ENCODE data around the gene FSTL3. TPM values are rescaled to one million over a fixed set of nuclear protein-coding genes. Genes with fewer than 3 reads are reported as not detected.

The FSTL3 gene
- total and polyA plus RNA-seq, 2 of the 13 experiments (the other 11 are each of a cell fraction or from before 2014, with no cell fraction given): 13.5 to 15.6 TPM

DNA sequence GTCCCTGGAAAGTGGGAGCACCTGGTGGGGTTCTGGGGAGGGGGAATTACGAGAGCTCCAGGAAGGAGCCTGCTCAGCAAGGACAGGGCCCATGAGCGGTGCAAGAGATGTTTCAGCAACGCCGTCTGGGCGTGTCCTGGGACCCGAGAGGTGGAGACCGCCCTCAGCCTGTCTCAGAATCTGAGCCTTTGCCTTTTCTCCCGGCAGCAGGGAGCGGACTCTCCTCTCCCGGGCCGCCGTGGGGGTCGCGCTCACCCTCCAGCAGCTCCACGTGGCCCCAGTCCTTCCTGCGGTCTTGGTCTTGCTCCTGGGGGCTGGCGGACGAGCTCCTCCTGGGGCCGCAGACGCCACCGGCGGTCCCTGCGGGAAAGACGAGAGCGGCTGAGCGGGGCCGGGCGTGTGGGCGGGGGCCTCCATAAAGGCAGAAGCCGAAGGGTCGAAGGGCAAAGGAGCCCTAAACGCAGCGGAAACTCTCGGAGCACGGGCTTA is 43.6 kb upstream of the FSTL3 start (continued):
- TF ChIP-seq, protein P1, sequence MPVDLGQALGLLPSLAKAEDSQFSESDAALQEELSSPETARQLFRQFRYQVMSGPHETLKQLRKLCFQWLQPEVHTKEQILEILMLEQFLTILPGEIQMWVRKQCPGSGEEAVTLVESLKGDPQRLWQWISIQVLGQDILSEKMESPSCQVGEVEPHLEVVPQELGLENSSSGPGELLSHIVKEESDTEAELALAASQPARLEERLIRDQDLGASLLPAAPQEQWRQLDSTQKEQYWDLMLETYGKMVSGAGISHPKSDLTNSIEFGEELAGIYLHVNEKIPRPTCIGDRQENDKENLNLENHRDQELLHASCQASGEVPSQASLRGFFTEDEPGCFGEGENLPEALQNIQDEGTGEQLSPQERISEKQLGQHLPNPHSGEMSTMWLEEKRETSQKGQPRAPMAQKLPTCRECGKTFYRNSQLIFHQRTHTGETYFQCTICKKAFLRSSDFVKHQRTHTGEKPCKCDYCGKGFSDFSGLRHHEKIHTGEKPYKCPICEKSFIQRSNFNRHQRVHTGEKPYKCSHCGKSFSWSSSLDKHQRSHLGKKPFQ (CRISPR knock-in tag; IDR thresholded peaks at IDR 0.05; ENCODE audit: insufficient replicate concordance): no peak
- peak; percentile 60 for TF ChIP-seq IKZF4 (CRISPR knock-in tag; IDR thresholded peaks at IDR 0.05; ENCODE audit: borderline replicate concordance, low read depth, not compliant biosample characterization)
- peak in 1 of 2 experiments; percentile 77; a peak in 1 of 4 replicates for TF ChIP-seq HMGXB4 (CRISPR knock-in tag; IDR thresholded peaks at IDR 0.05; ENCODE audit: borderline replicate concordance in 1 of 2, low read depth in 1 of 2)
- TF ChIP-seq GRHL1 (CRISPR knock-in tag; conservative IDR thresholded peaks at IDR 0.05): no peak
- no peak for TF ChIP-seq ZNF17 (CRISPR knock-in tag; IDR thresholded peaks at IDR 0.05)
- TF ChIP-seq PAF1 (CRISPR knock-in tag; IDR thresholded peaks at IDR 0.05): no peak
- no peak for TF ChIP-seq TCF7 (IDR thresholded peaks at IDR 0.05; ENCODE audit: low read depth)
- no peak for TF ChIP-seq PHF5A (CRISPR knock-in tag; IDR thresholded peaks at IDR 0.05; ENCODE audit: low read depth, unreplicated experiment)
- TF ChIP-seq IRX3 (CRISPR knock-in tag; IDR thresholded peaks at IDR 0.05; ENCODE audit: borderline replicate concordance, low read depth): no peak
- no peak for TF ChIP-seq EHMT2 (IDR thresholded peaks at IDR 0.05; ENCODE audit: borderline replicate concordance, low read depth, low read length)
- TF ChIP-seq ZNF546 (CRISPR knock-in tag; conservative IDR thresholded peaks at IDR 0.05): no peak
- no peak for TF ChIP-seq RBM22 (optimal IDR thresholded peaks at IDR 0.05; ENCODE audit: low read length)
- TF ChIP-seq KLF16 (CRISPR knock-in tag; IDR thresholded peaks at IDR 0.05): 0 out of 4 replicates have a peak, but pooled peaks of 1 of the 2 experiments have one; percentile 15
- TF ChIP-seq MIXL1 (CRISPR knock-in tag; IDR thresholded peaks at IDR 0.05): no peak
- 0 out of 2 replicates have a peak, but pooled peaks have one; percentile 8 for TF ChIP-seq ZNF20 (CRISPR knock-in tag; IDR thresholded peaks at IDR 0.05)
- peak; percentile 93 for TF ChIP-seq ZNF781 (CRISPR knock-in tag; IDR thresholded peaks at IDR 0.05; ENCODE audit: borderline replicate concordance, not compliant biosample characterization)
- no peak for TF ChIP-seq ASH2L (IDR thresholded peaks at IDR 0.05; ENCODE audit: insufficient read length, low read depth, low read length)
- no peak for TF ChIP-seq ARHGAP35 (CRISPR knock-in tag; IDR thresholded peaks at IDR 0.05; ENCODE audit: borderline replicate concordance)
- TF ChIP-seq MEIS1 (CRISPR knock-in tag; IDR thresholded peaks at IDR 0.05; ENCODE audit: borderline replicate concordance): no peak
- no peak for TF ChIP-seq NFKBIZ (CRISPR knock-in tag; IDR thresholded peaks at IDR 0.05)
- no peak for TF ChIP-seq PRMT3 (CRISPR knock-in tag; IDR thresholded peaks at IDR 0.05; ENCODE audit: borderline replicate concordance, low read depth)
- no peak for TF ChIP-seq HOXA7 (CRISPR knock-in tag; IDR thresholded peaks at IDR 0.05)
- no peak for TF ChIP-seq ZFP36L2 (CRISPR knock-in tag; IDR thresholded peaks at IDR 0.05)
- peak; percentile 58; the same call in 1 of the 2 replicates for TF ChIP-seq SAFB2 (CRISPR knock-in tag; IDR thresholded peaks at IDR 0.05; ENCODE audit: borderline replicate concordance, low read depth)
- TF ChIP-seq ZNF3 (CRISPR knock-in tag; IDR thresholded peaks at IDR 0.05): no peak
- no peak for TF ChIP-seq ZNF780A (CRISPR knock-in tag; IDR thresholded peaks at IDR 0.05)

Measured in HepG2 (cell line).